ENCODE data around the gene ITPR2. TPM values are rescaled to one million over a fixed set of nuclear protein-coding genes. Genes with fewer than 3 reads are reported as not detected.
"Not testable (repeated sequence)": the region's sequence is repeated elsewhere in the genome, so short reads cannot be mapped to it uniquely, and the experiment has no call there.

The ITPR2 gene
- total RNA-seq, 2 donors from 2014 or later = 14.8 to 74.4 TPM

- peaks cover 10% of the 10 kb centered on the region for H3K9me3 ChIP-seq (ENCODE audit: control insufficient read depth, low read length)
- H3K27me3 ChIP-seq (ENCODE audit: control insufficient read depth, insufficient read depth, low read length, poor library complexity, severe bottlenecking) = no peaks in the 10 kb centered on the region
- no peaks in the 10 kb centered on the region for H3K27me3 Mint-ChIP-seq (ENCODE audit: insufficient read depth)
- H3K4me1 ChIP-seq (ENCODE audit: control insufficient read depth, insufficient read depth, low read length) = no peaks in the 10 kb centered on the region
- peaks cover 42% of the 10 kb centered on the region for H3K9me3 Mint-ChIP-seq
- no peak for DNase-seq
- no peaks in the 10 kb centered on the region for H3K36me3 ChIP-seq (ENCODE audit: control insufficient read depth, insufficient read depth, low read length)
- H3K9ac ChIP-seq (ENCODE audit: extremely low read depth, low read length, poor library complexity, severe bottlenecking) = no peak overlapping the region
- H3K4me1 Mint-ChIP-seq = peaks cover 11% of the 10 kb centered on the region
- H3K4me3 ChIP-seq (ENCODE audit: low read length) = no peak overlapping the region
- 93 to 97% methylated on average over 2 to 3 of the region's 3 CpGs for WGBS, 2 experiments (ENCODE audit: insufficient coverage in 1 of 2, insufficient read length in 1 of 2)
- no peak overlapping the region for H3K4me3 Mint-ChIP-seq
- peaks cover 64% of the 10 kb centered on the region for H3K36me3 Mint-ChIP-seq (ENCODE audit: low read depth)
- H3K27ac Mint-ChIP-seq = no peak overlapping the region
- TF ChIP-seq, protein P1, sequence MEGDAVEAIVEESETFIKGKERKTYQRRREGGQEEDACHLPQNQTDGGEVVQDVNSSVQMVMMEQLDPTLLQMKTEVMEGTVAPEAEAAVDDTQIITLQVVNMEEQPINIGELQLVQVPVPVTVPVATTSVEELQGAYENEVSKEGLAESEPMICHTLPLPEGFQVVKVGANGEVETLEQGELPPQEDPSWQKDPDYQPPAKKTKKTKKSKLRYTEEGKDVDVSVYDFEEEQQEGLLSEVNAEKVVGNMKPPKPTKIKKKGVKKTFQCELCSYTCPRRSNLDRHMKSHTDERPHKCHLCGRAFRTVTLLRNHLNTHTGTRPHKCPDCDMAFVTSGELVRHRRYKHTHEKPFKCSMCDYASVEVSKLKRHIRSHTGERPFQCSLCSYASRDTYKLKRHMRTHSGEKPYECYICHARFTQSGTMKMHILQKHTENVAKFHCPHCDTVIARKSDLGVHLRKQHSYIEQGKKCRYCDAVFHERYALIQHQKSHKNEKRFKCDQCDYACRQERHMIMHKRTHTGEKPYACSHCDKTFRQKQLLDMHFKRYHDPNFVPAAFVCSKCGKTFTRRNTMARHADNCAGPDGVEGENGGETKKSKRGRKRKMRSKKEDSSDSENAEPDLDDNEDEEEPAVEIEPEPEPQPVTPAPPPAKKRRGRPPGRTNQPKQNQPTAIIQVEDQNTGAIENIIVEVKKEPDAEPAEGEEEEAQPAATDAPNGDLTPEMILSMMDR (conservative IDR thresholded peaks at IDR 0.05) = no peak
- H3K27ac ChIP-seq (ENCODE audit: low read depth, low read length) = no peak overlapping the region
Measured at GRCh38 chr12:26782372-26783130, 50.4 kb downstream of the ITPR2 start.

- DNase-seq; H3K4me3 Mint-ChIP-seq; H3K4me1 ChIP-seq (ENCODE audit: control insufficient read depth, insufficient read depth, low read length); H3K4me1 Mint-ChIP-seq; H3K27me3 ChIP-seq (ENCODE audit: control insufficient read depth, insufficient read depth, low read length, poor library complexity, severe bottlenecking); H3K27ac ChIP-seq (ENCODE audit: low read depth, low read length); H3K36me3 ChIP-seq (ENCODE audit: control insufficient read depth, insufficient read depth, low read length); H3K27ac Mint-ChIP-seq; H3K9ac ChIP-seq (ENCODE audit: extremely low read depth, low read length, poor library complexity, severe bottlenecking); H3K4me3 ChIP-seq (ENCODE audit: low read length); H3K27me3 Mint-ChIP-seq (ENCODE audit: insufficient read depth): not testable (repeated sequence)
- Mint-ChIP-seq H3K9me3 (peaks cover 51% of the 10 kb centered on the region), H3K36me3 (ENCODE audit: low read depth) (peaks cover 71% of the 10 kb centered on the region)
- TF ChIP-seq, protein P1 (conservative IDR thresholded peaks at IDR 0.05) = peak; percentile 77
- 95 to 100% methylated on average over 1 to 2 of the region's 2 CpGs for WGBS, 2 experiments (ENCODE audit: insufficient coverage in 1 of 2, insufficient read length in 1 of 2)
- H3K9me3 ChIP-seq (ENCODE audit: control insufficient read depth, low read length) = peaks cover 19% of the 10 kb centered on the region
Measured at GRCh38 chr12:26780656-26781055, 52.3 kb downstream of the ITPR2 start.

DNA sequence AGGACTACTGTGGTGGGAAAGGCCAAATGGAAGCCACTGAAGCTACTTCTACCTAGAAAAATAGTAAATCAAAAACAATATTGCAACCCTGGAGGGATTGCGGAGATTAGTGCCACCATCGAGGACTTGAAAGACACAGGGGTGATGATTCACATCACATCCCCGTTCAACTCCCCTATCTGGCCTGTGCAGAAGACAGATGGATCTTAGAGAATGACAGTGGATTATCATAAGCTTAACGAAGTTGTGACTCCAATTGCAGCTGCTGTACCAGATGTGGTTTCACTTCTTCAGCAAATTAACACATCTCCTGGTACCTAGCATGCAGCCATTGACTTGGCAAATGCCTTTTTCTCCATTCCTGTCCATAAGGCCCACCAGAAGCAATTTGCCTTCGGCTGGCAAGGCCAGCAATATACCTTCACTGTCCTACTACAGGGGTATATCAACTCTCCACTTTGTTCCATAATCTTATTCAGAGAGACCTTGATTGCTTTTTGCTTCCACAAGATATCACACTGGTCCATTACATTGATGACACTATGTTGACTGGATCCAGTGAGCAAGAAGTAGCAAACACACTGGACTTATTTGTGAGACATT, 54.7 kb downstream of the ITPR2 start:
- not testable (repeated sequence) for DNase-seq; H3K27ac Mint-ChIP-seq; H3K4me1 ChIP-seq (ENCODE audit: control insufficient read depth, insufficient read depth, low read length); H3K4me1 Mint-ChIP-seq; H3K4me3 ChIP-seq (ENCODE audit: low read length); H3K27me3 ChIP-seq (ENCODE audit: control insufficient read depth, insufficient read depth, low read length, poor library complexity, severe bottlenecking); H3K36me3 ChIP-seq (ENCODE audit: control insufficient read depth, insufficient read depth, low read length); H3K27ac ChIP-seq (ENCODE audit: low read depth, low read length); H3K27me3 Mint-ChIP-seq (ENCODE audit: insufficient read depth); H3K4me3 Mint-ChIP-seq; H3K9ac ChIP-seq (ENCODE audit: extremely low read depth, low read length, poor library complexity, severe bottlenecking)
- peaks cover 19% of the 10 kb centered on the region for H3K9me3 ChIP-seq (ENCODE audit: control insufficient read depth, low read length)
- H3K9me3 Mint-ChIP-seq = peaks cover 39% of the 10 kb centered on the region
- H3K36me3 Mint-ChIP-seq (ENCODE audit: low read depth) = peaks cover 75% of the 10 kb centered on the region
- WGBS, 2 experiments (ENCODE audit: insufficient coverage in 1 of 2, insufficient read length in 1 of 2) = 91 to 100% methylated on average over 4 to 5 of the region's 5 CpGs

All from endodermal cell (in vitro differentiated cells).